Omental fat pad (tissue), 4 donors: ENCODE measurements around the gene C10orf53. TPM values are rescaled to one million over a fixed set of nuclear protein-coding genes. Genes with fewer than 3 reads are reported as not detected.

Experiments
- ATAC-seq: fragments of 150-250 bp; one replicate; pipeline ENCODE4 v1.9.1; 2016; ENCODE audit warnings: mild to moderate bottlenecking, moderate library complexity; ENCODE audit not compliant: low FRiP score
- DNase-seq: peaks from one replicate; pipeline ENCODE4 v3.0.0-alpha.2; 2019; ENCODE audit warnings: low spot score
- total RNA-seq, 4 donors: library from RNA; depleted of rRNA; stranded (reverse); fragments of >200 nt; gene quantifications; one replicate each; pipeline ENCODE4 v1.1.0, GENCODE V29; 2016
- TF ChIP-seq, protein P1 (sequence below), 3 donors: fragments of 450-650 bp; IDR thresholded peaks; one replicate each; pipeline ENCODE4 v1.5.1; 2016 to 2017; ENCODE audit warnings: antibody characterized with exemption in 3 of 3, mild to moderate bottlenecking in 3 of 3, moderate library complexity in 2 of 3

Gene C10orf53
- total RNA-seq, 4 donors from 2014 or later = not detected

DNA sequence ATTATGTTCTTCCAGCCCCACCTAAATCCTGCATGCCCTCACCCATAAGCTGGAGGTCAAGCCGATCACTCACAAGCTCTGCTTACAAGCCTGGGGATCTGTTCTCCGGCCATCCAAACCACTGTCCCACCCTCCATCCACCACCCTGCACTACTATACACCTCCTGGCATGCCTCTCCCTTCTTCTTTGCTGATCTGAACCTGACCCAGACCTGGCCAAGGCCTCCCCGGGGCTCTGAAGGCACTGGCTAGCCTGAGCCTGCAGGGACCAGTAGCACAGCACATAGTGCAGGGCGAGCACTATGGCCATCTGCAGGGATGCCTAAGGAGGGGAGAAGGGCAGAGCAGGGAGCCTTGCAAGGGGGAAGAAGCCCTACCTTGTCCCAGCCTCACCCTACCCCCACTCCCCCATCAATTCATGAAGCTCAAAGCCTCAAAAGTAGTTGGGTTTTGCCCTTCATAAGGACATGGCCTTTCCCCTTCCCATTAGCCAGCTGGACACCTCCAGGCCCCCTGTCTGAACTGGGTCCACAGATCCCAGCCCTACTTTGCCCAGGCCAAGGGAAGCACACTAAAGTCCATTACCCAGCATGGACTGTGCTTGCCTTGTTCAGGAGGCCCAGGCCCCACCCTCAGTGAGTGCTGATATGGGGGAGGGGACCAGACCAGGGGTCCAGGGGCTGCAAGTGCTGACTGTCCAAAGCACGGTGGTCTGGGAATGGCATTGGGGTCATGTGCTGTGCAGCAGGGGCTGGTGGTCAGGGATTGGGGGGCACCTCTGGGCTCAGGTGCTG, 36.0 kb upstream of the C10orf53 start:
- ATAC-seq (no peak), DNase-seq (no peak)
- TF ChIP-seq, protein P1, sequence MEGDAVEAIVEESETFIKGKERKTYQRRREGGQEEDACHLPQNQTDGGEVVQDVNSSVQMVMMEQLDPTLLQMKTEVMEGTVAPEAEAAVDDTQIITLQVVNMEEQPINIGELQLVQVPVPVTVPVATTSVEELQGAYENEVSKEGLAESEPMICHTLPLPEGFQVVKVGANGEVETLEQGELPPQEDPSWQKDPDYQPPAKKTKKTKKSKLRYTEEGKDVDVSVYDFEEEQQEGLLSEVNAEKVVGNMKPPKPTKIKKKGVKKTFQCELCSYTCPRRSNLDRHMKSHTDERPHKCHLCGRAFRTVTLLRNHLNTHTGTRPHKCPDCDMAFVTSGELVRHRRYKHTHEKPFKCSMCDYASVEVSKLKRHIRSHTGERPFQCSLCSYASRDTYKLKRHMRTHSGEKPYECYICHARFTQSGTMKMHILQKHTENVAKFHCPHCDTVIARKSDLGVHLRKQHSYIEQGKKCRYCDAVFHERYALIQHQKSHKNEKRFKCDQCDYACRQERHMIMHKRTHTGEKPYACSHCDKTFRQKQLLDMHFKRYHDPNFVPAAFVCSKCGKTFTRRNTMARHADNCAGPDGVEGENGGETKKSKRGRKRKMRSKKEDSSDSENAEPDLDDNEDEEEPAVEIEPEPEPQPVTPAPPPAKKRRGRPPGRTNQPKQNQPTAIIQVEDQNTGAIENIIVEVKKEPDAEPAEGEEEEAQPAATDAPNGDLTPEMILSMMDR (IDR thresholded peaks at IDR 0.05) = no peak

DNA sequence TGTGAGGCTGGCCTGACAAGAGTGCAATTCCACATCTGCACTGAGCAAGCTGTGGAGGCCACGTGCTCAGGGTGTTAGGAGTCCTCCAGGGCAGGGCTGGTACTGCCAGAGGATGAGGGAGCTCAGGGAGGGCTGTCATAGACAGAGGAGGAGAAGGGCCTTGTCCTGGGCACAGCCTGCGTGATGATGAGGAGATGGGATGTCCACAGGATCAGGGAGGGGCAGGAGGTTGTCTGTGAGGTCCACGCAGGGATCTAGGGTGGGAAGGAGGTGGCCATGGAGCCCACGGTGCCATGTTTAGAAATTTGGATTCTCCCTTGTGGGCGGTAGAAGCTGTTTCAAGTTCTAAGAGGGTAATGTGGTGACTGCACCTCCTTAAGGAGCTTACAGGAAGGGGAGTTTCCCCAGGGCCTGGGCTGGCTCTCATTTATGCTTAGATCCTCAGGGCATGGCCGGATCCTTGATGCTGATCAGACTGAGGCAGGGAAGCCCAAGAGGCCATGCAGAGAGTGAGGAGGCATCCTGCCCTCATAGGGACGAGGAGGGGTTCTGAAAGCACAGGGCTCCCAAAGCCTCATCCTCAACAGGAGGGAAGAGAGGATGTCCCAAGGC, 35.3 kb upstream of the C10orf53 start:
- TF ChIP-seq, protein P1 (IDR thresholded peaks at IDR 0.05) = no peak
- DNase-seq (no peak), ATAC-seq (peak; percentile 24)

DNA sequence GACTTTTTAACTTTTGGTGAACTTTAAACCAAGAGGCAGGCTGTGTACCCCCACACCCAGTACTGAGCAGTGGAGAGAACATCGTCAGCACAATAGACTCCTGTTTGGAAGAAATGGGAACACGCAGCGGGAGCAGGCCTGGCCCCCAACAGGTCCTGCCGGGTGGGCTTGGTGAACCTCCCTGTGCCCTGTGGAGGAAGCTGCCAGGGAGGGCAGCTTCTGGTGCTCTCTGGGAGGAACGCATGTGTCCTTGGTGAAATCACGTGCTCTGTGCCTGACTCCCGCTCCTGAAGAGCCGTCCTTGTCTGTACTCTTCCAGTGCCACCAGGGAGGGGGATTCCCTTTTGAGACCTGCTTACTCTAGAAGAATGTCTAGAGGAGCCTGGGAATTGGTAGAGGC, 34.0 kb upstream of the C10orf53 start:
- TF ChIP-seq, protein P1 (IDR thresholded peaks at IDR 0.05) = no peak
- no peak for DNase-seq

DNA sequence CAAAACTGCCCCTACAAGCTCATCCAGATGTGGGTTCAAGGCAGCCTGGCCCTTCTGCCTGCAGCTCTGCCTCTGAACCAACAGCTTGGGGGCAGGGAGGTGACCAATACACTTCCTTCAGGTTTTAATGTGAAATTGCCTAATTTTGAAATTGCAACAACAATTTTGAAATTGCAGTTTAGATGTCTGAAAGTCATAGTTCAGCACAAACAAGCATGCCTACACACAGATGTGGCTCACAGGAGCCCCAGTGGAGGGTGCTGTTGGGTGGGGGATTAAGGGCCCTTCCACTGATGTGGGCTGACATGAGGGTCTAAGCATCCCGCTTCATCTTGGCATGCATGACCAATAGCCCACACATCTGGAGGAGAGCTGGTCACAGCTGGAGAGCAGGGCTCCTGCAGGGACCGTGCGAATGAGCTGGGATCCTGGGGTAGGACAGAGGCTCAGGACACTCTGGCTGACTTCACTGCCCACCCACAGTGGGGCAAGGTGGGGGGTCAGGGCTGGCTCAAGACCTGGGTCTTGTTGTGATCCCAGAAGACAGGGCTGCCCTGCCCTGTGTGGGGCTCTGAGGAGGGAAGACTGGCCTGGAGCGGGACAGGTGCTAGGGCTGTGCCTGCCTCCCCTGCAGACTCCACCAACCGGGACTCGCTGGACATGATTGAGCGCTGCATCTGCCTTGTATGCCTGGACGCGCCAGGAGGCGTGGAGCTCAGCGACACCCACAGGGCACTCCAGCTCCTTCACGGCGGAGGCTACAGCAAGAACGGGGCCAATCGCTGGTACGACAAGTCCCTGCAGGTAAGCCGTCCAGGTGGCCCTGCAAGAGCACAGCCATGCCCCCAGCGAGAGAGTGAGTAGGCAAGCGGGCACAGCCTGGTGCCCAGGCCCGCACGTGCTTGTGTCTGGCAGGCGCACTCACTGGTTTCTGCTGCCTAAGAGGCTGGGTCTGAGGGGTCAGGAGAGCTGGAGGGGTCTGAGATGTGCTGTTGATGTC, 33.3 kb upstream of the C10orf53 start:
- DNase-seq = no peak

More for the DNA sequence above, 34.0 kb upstream of the C10orf53 start:
- ATAC-seq = no peak

DNA sequence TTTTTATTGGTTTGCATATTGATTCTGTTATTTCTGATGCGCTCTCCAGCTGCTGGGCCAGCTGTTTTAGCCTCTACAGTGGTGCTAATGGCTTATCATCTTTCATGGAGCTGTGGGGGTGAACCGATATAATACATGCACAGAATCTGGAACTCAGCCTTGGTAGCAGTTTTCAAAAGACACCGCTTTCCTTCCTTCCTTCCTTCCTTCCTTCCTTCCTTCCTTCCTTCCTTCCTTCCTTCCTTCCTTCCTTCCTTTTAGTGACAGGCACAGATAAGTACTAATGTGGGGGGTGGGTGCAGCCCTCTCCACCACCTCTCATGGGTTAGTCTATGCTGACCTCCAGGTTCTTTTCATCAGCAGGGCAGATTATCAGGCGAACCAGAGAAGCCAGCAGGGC, 31.9 kb upstream of the C10orf53 start:
- DNase-seq = no peak
- TF ChIP-seq, protein P1 (IDR thresholded peaks at IDR 0.05) = no peak

More for the DNA sequence above, 33.3 kb upstream of the C10orf53 start:
- ATAC-seq = no peak
- TF ChIP-seq, protein P1 (IDR thresholded peaks at IDR 0.05) = no peak

DNA sequence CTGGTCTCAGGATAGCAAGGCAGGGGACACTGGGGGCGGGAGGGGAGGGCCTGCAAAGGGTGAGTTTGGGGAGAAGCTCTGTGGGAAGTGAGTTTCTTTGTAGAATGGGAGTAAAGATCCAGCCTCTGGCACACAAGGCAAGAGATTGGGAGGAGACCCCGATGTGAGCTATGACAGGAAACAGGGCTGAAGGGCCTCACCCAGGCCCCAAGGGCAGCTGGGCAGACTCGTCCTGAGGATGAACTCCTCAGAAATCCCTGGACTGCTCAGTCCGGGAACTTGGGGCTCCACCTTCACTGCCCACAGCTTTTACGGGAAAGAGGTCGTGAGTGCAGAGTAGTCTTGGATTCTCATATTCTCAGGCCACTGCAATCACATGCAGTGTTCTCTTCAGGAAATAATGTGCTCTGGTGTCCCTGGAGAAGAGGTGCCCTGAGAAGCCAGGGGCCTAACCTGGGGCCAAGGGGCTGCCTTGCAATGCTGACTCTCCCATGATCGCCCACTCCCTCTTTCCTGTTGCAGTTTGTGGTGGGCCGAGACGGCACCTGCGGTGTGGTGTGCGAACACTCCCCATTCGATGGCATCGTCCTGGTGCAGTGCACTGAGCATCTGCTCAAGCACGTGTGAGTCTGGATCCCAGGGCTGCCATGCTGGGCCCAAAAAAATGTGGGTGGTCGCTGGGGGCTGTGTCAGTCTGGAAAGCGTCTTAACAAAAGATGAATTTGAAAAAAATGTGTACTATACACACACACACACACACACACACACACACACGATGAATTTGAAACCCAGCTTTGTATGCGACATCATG, 31.3 kb upstream of the C10orf53 start:
- ATAC-seq = no peak
- DNase-seq = no peak

More for the DNA sequence above, 31.9 kb upstream of the C10orf53 start:
- no peak for ATAC-seq

More for the DNA sequence above, 31.3 kb upstream of the C10orf53 start:
- TF ChIP-seq, protein P1 (IDR thresholded peaks at IDR 0.05) = no peak
